CD14-positive monocyte (primary cell): ENCODE data around the gene MRPL50. TPM values are rescaled to one million over a fixed set of nuclear protein-coding genes. Genes with fewer than 3 reads are reported as not detected.

Experiments
- DNase-seq, 3 donors: peaks; one replicate each; pipeline ENCODE4 v3.0.0-alpha.2; 2011 to 2022
- H2AFZ ChIP-seq: 2 replicates; pipeline ENCODE4 v1.6.0; 2012; ENCODE audit warnings: mild to moderate bottlenecking, low read depth, low read length, inconsistent platforms; ENCODE audit not compliant: insufficient read depth, poor library complexity, severe bottlenecking
- H3K27ac ChIP-seq, 2 donors: 1 replicate in 1 of 2; 2 replicates in 1 of 2; pipeline ENCODE4 v1.5.1; 2012 to 2013; ENCODE audit warnings: low read length in 2 of 2, control low read depth in 1 of 2, inconsistent platforms in 1 of 2, low read depth in 1 of 2, mild to moderate bottlenecking in 1 of 2
- H3K27me3 ChIP-seq, 2 donors: one replicate each; pipeline versions ENCODE4 v1.6.0 to v1.6.1; 2011 to 2013; ENCODE audit warnings: low read length in 2 of 2; ENCODE audit not compliant: control insufficient read depth in 2 of 2, insufficient read depth in 2 of 2
- H3K36me3 ChIP-seq, 2 donors: replicated peaks in 1 of 2; 1 replicate in 1 of 2; 2 replicates in 1 of 2; pipeline versions ENCODE4 v1.5.1 to v1.6.1; 2012 to 2013; ENCODE audit warnings: low read length in 2 of 2, control low read depth in 1 of 2, inconsistent platforms in 1 of 2, mild to moderate bottlenecking in 1 of 2; ENCODE audit not compliant: insufficient read depth in 2 of 2, control insufficient read depth in 1 of 2
- H3K4me1 ChIP-seq, 2 donors: 1 replicate in 1 of 2; 2 replicates in 1 of 2; pipeline versions ENCODE4 v1.5.1 to v1.6.1; 2012 to 2013; ENCODE audit warnings: low read length in 2 of 2, control low read depth in 1 of 2, inconsistent platforms in 1 of 2, mild to moderate bottlenecking in 1 of 2, moderate library complexity in 1 of 2; ENCODE audit not compliant: insufficient read depth in 2 of 2, control insufficient read depth in 1 of 2
- H3K4me2 ChIP-seq: replicated peaks from 2 replicates; pipeline ENCODE3; 2012; ENCODE audit warnings: low read length, moderate library complexity, mild to moderate bottlenecking; ENCODE audit not compliant: poor library complexity, severe bottlenecking; ENCODE audit errors: extremely low read depth
- H3K4me3 ChIP-seq, 3 experiments: fragments of 200-600 bp in 1 of 3; sonication (generic) in 1 of 3; replicated peaks in 1 of 3; 1 replicate in 2 of 3; 2 replicates in 1 of 3; pipeline ENCODE4 v1.5.1; 2011 to 2013; ENCODE audit warnings: low read length in 3 of 3, mild to moderate bottlenecking in 3 of 3, control low read depth in 2 of 3, low read depth in 2 of 3, inconsistent platforms in 1 of 3, moderate library complexity in 1 of 3
- H3K79me2 ChIP-seq: 2 replicates; pipeline ENCODE4 v1.6.0; 2012; ENCODE audit warnings: mild to moderate bottlenecking, control low read depth, inconsistent platforms, low read length, moderate library complexity; ENCODE audit not compliant: insufficient read depth
- H3K9ac ChIP-seq: 2 replicates; pipeline ENCODE4 v1.6.0; 2017; ENCODE audit warnings: low read length, mild to moderate bottlenecking; ENCODE audit not compliant: insufficient read depth, poor library complexity, severe bottlenecking
- H3K9me3 ChIP-seq, 2 donors: replicated peaks in 1 of 2; 1 replicate in 1 of 2; 2 replicates in 1 of 2; pipeline versions ENCODE4 v1.5.1 to v1.6.1; 2012 to 2013; ENCODE audit warnings: low read length in 2 of 2, control low read depth in 1 of 2; ENCODE audit not compliant: control insufficient read depth in 1 of 2, insufficient read depth in 1 of 2
- H4K20me1 ChIP-seq: 2 replicates; pipeline ENCODE4 v1.6.0; 2012; ENCODE audit warnings: mild to moderate bottlenecking, low read length, control low read depth, moderate library complexity; ENCODE audit not compliant: insufficient read depth
- H3K27ac Mint-ChIP-seq, 7 donors: one replicate each; pipeline ENCODE4 v1.8.0; 2020; ENCODE audit warnings: mild to moderate bottlenecking in 7 of 7, mixed read lengths in 7 of 7, moderate library complexity in 6 of 7, inconsistent platforms in 2 of 7
- H3K27me3 Mint-ChIP-seq, 3 donors: one replicate each; pipeline ENCODE4 v1.8.0; 2021 to 2022; ENCODE audit warnings: low read depth in 3 of 3, mild to moderate bottlenecking in 3 of 3, mixed read lengths in 3 of 3, moderate library complexity in 3 of 3, inconsistent platforms in 1 of 3
- H3K36me3 Mint-ChIP-seq, 2 donors: one replicate each; pipeline ENCODE4 v1.8.0; 2020; ENCODE audit warnings: mixed read lengths in 2 of 2, inconsistent platforms in 1 of 2, mild to moderate bottlenecking in 1 of 2
- H3K4me1 Mint-ChIP-seq: one replicate; pipeline ENCODE4 v1.8.0; 2020; ENCODE audit warnings: mild to moderate bottlenecking, mixed read lengths
- H3K4me3 Mint-ChIP-seq, 2 donors: one replicate each; pipeline ENCODE4 v1.8.0; 2020; ENCODE audit warnings: mild to moderate bottlenecking in 2 of 2, mixed read lengths in 2 of 2, moderate library complexity in 1 of 2
- H3K9me3 Mint-ChIP-seq, 7 donors: one replicate each; pipeline ENCODE4 v1.8.0; 2020 to 2022; ENCODE audit warnings: mixed read lengths in 7 of 7, mild to moderate bottlenecking in 6 of 7, moderate library complexity in 6 of 7, inconsistent platforms in 2 of 7
- WGBS: methylation state at CpG from one replicate; pipeline ENCODE4 v1.1.5; 2013; ENCODE audit warnings: missing lambda C conversion rate; ENCODE audit not compliant: insufficient coverage; 5-methylcytosine and 5-hydroxymethylcytosine counted together
- intact Hi-C, 2 donors: fragments of 100-400 bp; cut with micrococcal nuclease; formaldehyde crosslinking; loops; one replicate each; pipeline versions ENCODE4 v1.15.0 to v1.15.1; 2023
- polyA plus RNA-seq, 3 donors: library from polyadenylated mRNA; depleted of rRNA in 1 of 3; unstranded in 2 of 3; stranded (reverse) in 1 of 3; fragments of 300-500 nt in 2 of 3; fragments of >200 nt in 1 of 3; fragmentation: Illumina TruSeq in 2 of 3; gene quantifications; 1 replicate in 2 of 3; 2 replicates in 1 of 3; pipeline ENCODE4 v1.2.3, GENCODE V29; 2012 to 2021
- TF ChIP-seq, protein P1 (sequence below): fragments of 200-600 bp; IDR thresholded peaks from one replicate; pipeline ENCODE4 v1.8.0; 2022; ENCODE audit warnings: antibody characterized with exemption, mild to moderate bottlenecking

MRPL50 gene
- polyA plus RNA-seq, 3 donors: 1.9 to 4.9 (median 4.8) TPM

DNA sequence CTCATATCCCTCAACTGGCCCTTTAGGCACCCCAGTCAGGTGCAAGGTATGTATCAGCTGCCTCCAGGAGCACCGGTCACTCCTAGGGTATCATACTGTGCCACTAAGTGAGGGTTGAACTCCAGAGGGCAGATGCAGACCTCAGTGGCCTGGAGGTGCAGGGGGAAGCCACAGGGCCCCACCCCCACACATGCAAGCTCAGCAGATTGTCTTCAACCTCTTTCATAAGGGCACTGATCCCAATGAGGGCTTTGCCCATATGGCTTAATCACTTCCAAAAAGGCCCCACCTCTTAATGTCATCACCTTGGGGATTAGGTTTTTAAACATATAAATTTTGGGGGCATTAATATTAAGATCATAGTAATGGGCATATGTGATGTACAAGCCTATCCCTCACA lies 41.8 kb downstream of the MRPL50 start:
- H3K9me3 Mint-ChIP-seq: peaks cover 2 to 20% (median 4%) of the 10 kb centered on the region in 7 donors
- H3K4me1 Mint-ChIP-seq: no peaks in the 10 kb centered on the region
- H3K79me2 ChIP-seq: no peaks in the 10 kb centered on the region
- TF ChIP-seq, protein P1, sequence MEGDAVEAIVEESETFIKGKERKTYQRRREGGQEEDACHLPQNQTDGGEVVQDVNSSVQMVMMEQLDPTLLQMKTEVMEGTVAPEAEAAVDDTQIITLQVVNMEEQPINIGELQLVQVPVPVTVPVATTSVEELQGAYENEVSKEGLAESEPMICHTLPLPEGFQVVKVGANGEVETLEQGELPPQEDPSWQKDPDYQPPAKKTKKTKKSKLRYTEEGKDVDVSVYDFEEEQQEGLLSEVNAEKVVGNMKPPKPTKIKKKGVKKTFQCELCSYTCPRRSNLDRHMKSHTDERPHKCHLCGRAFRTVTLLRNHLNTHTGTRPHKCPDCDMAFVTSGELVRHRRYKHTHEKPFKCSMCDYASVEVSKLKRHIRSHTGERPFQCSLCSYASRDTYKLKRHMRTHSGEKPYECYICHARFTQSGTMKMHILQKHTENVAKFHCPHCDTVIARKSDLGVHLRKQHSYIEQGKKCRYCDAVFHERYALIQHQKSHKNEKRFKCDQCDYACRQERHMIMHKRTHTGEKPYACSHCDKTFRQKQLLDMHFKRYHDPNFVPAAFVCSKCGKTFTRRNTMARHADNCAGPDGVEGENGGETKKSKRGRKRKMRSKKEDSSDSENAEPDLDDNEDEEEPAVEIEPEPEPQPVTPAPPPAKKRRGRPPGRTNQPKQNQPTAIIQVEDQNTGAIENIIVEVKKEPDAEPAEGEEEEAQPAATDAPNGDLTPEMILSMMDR: no peak
- H3K36me3 Mint-ChIP-seq: no peaks in the 10 kb centered on the region
- no peaks in the 10 kb centered on the region for H4K20me1 ChIP-seq
- no peaks in the 10 kb centered on the region for H3K9me3 ChIP-seq
- H3K27ac Mint-ChIP-seq: no peak overlapping the region
- intact Hi-C loops: no loop called here
- no peak overlapping the region for H3K9ac ChIP-seq
- no peaks in the 10 kb centered on the region for H3K4me1 ChIP-seq
- peaks cover 3 to 4% (median 3%) of the 10 kb centered on the region in 3 donors for H3K27me3 Mint-ChIP-seq
- H3K4me3 Mint-ChIP-seq: no peak overlapping the region
- H3K4me2 ChIP-seq: no peak overlapping the region
- no peak for DNase-seq
- H3K27ac ChIP-seq: no peak overlapping the region
- no peak overlapping the region for H3K4me3 ChIP-seq
- H2AFZ ChIP-seq: no peak overlapping the region
- H3K27me3 ChIP-seq: no peaks in the 10 kb centered on the region
- no peaks in the 10 kb centered on the region for H3K36me3 ChIP-seq
- WGBS: 0% methylated on average over 1 of the region's 1 CpG

DNA sequence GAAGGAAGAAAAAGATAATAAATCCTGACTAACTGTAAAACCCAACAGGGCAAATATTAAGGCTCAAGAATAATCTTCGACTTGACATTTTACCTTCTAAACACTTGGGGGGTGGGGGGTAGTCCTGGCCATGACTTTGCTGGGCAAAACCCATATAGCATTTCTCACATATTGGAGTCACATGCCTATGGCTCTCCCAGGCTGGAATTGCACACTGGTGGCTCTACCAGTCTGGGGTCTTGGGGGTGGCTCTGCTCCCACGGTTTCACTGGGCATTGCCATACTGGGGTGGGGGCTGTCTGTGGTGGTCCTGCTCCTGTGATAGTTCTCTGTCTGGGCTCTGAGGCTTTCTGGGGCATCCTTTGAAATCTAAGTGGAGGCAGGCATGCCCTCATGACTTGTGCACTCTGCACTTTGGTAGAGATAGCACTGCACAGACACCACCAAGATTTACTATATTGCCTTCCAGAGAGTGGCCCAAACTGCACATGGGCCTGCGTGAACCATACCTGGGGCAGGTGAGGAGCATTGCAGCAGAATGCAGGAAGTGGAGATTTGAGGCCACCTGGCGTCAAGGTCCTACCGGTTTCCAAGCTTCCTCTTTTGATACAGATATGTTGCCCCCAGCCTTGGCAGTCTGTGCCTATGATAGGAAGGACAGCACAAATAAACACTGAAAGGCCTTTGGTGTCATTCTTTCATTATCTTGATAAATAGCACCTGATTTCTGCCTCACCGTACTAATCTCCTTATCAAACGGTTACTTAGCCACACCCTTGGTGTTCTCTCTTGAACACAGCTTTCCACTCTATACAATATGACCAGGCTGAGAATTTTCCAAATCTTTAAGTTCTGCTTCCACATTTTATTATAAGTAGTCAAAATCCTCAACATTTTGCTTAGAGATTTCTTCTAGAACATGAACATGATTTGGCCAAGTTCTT lies 43.4 kb downstream of the MRPL50 start:
- Mint-ChIP-seq H3K36me3 (no peaks in the 10 kb centered on the region), H3K27ac (peak overlapping the region in 1 of 7 donors; percentile 25), H3K9me3 (peaks cover 2 to 20% (median 4%) of the 10 kb centered on the region in 7 donors), H3K27me3 (peaks cover 0 to 3% (median 0%) of the 10 kb centered on the region in 3 donors), H3K4me3 (no peak overlapping the region), H3K4me1 (no peaks in the 10 kb centered on the region)
- no peak overlapping the region for H2AFZ ChIP-seq
- TF ChIP-seq, protein P1: no peak
- DNase-seq: no peak
- H3K9ac ChIP-seq: no peak overlapping the region
- intact Hi-C loops: no loop called here
- H3K79me2 ChIP-seq: no peaks in the 10 kb centered on the region
- no peak overlapping the region for H3K4me3 ChIP-seq
- 100% methylated on average over 3 of the region's 7 CpGs for WGBS
- no peak overlapping the region for H3K27ac ChIP-seq
- no peak overlapping the region for H3K4me2 ChIP-seq
- no peaks in the 10 kb centered on the region for H3K4me1 ChIP-seq
- no peaks in the 10 kb centered on the region for H3K36me3 ChIP-seq
- H3K27me3 ChIP-seq: no peaks in the 10 kb centered on the region
- H4K20me1 ChIP-seq: no peaks in the 10 kb centered on the region
- no peaks in the 10 kb centered on the region for H3K9me3 ChIP-seq
